Activated CD4-positive, alpha-beta T cell treated with anti-CD3 and anti-CD28 coated beads for 48 hours (primary cell): Measurements from ENCODE around the gene PPFIBP2.

Experiments
- DNase-seq: peaks from one replicate; pipeline ENCODE4 v3.0.0-alpha.2; 2020

PPFIBP2 gene

GRCh38 chr11:7558046-7558445 lies 44.2 kb downstream of the PPFIBP2 start:
- DNase-seq = no peak

- no peak for DNase-seq
Measured at GRCh38 chr11:7559398-7560283, 45.8 kb downstream of the PPFIBP2 start.

DNA sequence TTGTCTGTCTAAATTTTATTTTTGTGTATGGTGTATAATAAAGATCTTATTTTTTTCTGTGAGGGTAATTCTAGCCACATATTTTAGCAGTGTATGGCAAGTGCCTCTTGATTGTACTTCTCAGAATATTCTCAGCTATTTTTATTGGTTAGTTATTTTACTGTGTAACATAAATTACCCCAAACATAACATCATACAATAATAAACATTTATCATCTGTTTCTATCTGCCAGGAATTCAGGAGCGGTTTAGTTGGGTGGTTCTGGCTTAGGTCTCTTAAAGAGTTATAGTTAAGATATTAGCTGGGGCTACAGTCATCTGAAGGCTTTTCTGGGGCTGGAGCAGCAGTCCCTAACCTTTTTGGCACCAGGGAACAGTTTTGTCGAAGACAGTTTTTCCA lies 47.8 kb downstream of the PPFIBP2 start:
- DNase-seq = no peak

GRCh38 chr11:7563281-7563680 lies 49.5 kb downstream of the PPFIBP2 start:
- no peak for DNase-seq

- no peak for DNase-seq
Measured at GRCh38 chr11:7564803-7565202, 51.0 kb downstream of the PPFIBP2 start.

GRCh38 chr11:7567311-7567710 lies 53.5 kb downstream of the PPFIBP2 start:
- DNase-seq = no peak

- no peak for DNase-seq
Measured at GRCh38 chr11:7569044-7569443, 55.2 kb downstream of the PPFIBP2 start.

DNA sequence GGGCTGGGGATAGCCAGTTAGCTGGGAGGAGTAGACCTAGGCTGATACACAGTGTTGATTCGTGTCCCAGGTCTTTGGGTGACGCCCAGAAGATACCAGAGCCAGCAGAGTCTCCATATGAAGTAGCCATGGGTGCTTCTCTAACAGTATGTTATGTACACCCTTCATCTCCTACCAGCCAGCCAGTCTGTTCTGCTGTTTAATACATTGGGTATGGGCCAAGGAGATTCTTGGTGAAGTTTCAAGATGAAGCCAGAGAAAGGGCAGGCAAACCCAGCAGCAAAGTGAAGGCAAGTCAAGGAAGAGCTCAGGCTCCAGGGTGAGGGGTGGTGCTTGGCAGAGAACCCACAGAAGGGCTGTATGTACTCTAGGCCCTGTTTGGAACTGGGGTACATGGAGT lies 56.4 kb downstream of the PPFIBP2 start:
- DNase-seq = no peak

- DNase-seq = no peak
Measured at GRCh38 chr11:7570938-7571521, 57.2 kb downstream of the PPFIBP2 start.

DNA sequence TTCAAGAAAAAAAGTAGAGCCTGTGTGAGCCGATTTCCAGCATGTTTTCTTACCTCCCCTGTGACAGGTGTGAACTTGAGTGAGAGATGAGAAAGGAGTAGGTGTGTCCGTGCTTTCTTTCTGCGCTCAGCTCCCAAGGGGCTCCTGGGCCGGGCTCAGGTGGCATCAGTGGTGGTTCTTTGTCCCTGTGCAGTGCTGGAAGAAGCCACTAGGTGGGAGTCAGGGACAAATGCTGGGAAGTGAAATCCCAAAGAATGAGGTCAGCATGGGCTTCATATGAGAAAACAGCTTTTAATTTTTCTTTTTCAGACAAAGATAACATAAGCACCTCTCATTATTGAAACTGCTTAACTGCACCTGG lies 57.8 kb downstream of the PPFIBP2 start:
- DNase-seq = peak; percentile 36

- no peak for DNase-seq
Measured at GRCh38 chr11:7572001-7572712, 58.4 kb downstream of the PPFIBP2 start.

- DNase-seq = no peak
Measured at GRCh38 chr11:7573193-7573557, 59.4 kb downstream of the PPFIBP2 start.

GRCh38 chr11:7573558-7574296 lies 59.9 kb downstream of the PPFIBP2 start:
- no peak for DNase-seq

GRCh38 chr11:7574491-7575130 lies 60.8 kb downstream of the PPFIBP2 start:
- no peak for DNase-seq

DNA sequence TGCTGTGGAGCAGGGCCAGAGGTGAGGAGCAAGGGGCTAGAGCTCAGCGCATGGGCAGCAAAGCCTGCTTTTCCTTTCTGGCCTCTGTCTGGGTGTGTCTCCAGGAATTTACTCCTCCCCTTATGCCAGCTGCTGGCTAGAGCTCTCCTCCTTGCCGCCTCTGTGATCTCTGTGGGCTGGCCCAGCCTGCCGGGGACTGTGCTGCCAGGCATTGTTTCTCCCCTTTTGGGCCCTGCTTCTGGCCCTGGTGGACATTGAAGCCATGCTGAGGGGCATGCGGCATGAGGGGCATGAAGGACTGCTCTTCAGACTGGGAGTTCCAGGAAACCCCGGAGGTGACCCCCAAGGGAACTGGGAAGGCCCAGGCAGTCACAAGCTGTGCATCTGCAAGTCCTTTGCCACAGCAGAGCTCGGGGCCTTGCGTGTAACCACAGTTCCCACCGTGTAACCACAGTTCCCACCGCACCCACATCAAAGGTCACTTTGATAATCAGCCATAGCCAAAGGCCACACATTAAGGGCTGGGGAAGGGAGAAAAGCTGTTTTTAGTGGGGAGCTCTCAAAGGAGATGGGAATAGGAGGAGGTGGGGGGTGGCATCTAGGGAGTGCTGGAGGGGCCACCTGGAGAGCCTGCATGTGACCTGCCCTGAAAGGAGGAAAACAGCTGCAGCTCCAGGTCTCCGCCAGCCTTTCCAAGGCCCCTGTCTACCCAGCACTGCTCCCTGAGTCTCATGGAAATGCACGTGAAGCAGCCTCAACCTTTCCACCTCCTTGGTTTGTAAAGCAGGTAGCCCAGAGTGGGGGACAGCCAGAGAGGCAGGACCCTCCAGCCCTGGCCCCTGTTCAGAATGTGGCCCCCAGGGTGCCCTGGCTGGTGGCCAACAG lies 62.3 kb downstream of the PPFIBP2 start:
- peak; percentile 40 for DNase-seq

DNA sequence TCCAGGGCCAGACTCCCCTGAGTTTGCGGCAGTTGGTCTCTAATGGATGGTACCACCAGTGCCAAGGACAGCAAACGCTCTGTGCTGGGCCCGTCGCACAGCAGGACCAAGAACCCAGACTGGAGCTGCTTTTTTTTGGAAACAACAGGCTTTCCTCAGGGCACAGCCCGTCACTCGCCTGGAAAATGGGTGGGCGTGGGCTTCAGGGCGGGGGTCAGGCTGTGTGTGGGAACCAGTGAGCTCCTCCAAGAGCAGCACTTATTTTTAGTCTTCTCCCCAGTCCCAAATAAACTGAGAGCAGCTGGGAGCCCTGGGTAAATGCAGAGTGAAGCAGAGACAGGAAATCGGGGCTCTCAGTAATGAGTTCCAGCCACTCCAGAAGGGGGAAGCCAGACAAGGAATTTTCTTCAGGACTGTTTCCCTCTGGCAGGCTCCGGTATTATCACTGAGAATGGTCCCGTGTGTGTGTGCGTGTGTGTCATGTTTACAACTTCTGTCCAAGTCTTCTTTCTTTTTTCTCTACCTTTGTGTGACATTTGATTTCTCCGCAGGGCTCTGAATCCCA lies 63.0 kb downstream of the PPFIBP2 start:
- DNase-seq = no peak

DNA sequence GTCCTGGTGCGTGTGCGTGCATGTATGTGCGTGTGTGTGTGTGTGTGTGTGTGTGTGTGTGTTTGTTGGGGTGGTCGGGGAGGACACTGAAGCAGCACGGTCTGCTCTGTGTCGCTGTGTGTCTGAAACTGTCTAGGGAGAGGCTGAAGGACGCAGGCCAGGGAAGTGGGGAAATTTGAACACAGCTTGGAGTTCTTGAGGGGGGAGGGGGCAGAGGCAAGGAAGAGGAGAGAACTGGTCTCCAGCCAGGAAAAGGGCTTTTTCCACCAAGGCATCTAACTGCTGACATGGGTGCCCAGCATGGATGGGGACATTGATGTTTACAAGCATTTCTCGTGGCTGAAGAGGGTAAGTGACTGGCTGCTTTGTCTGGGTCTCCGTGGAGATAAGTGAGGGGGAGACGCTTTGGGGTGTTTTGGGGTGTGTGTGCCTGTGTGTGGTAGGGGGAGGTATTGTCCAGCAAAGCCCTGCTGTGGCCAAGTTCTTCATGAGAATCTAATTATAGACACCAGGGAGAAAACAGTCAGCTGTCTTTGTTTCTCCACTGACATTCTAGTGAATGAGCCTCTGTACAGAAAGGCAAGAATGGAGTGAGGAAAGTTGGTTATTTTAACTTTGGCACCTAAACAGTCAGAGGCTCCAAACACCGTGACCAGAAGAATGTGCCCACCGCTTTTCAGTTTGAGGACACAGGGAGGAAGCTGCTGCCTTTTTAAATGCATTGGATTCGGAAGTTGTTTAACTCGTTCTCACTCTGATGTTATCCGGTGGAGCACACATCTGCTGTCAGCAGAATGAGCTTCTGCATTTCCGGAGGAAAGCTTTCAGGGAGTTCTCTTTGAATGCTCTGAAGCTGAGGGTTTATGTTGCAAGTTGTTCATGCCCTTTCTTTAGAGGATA lies 63.7 kb downstream of the PPFIBP2 start:
- no peak for DNase-seq

- no peak for DNase-seq
Measured at GRCh38 chr11:7578276-7578955, 64.6 kb downstream of the PPFIBP2 start.

DNA sequence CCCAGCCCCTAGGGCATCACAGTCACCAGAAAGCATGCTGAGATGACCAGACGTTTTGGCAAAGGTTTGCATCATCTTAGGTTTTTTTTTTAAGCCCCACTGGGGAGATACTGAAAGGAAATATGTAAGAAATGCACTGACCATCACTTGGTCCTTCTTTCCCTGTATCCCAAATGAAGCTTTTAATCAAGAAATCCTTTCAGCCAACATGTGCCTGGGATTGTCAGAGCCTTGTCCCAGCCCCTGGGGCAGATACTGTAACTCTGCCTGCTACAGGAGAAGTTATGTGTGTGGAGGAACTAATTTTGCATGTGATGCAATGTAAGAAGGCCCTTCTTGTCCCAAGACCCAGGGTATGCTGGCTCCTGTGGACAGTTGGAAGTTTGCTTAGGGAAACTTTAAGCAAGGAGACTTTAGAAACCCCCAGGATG lies 65.6 kb downstream of the PPFIBP2 start:
- DNase-seq = no peak
